Measurements from ENCODE around the gene CLEC2L. TPM values are rescaled to one million over a fixed set of nuclear protein-coding genes. Genes with fewer than 3 reads are reported as not detected.

The CLEC2L gene
- total and polyA plus RNA-seq, 2 experiments from 2014 or later: not detected

- H3K4me3 Mint-ChIP-seq: no peak overlapping the region
- H3K27ac Mint-ChIP-seq: no peak overlapping the region
- Histone ChIP-seq H3K4me3 (no peak overlapping the region), H3K4me2 (no peak overlapping the region), H3K27ac (ENCODE audit: low read depth) (no peak overlapping the region), H3K27me3 (ENCODE audit: insufficient read depth) (no peaks in the 10 kb centered on the region), H3K4me1 (ENCODE audit: insufficient read depth) (no peaks in the 10 kb centered on the region), H3K9me2 (ENCODE audit: insufficient read depth) (no peaks in the 10 kb centered on the region), H3F3A (replicated peaks; ENCODE audit: low read depth) (no peaks in the 10 kb centered on the region), H4K20me1 (replicated peaks; ENCODE audit: insufficient read depth) (no peaks in the 10 kb centered on the region), H2AFZ (no peak overlapping the region), H3K36me3 (ENCODE audit: insufficient read depth) (no peaks in the 10 kb centered on the region), H3K79me2 (replicated peaks; ENCODE audit: insufficient read depth) (no peaks in the 10 kb centered on the region)
- no peaks in the 10 kb centered on the region for H3K36me3 Mint-ChIP-seq (ENCODE audit: low read depth)
- H3K4me1 Mint-ChIP-seq: no peaks in the 10 kb centered on the region
- no peaks in the 10 kb centered on the region for H3K9me3 Mint-ChIP-seq
- H3K27me3 Mint-ChIP-seq (ENCODE audit: insufficient read depth, low read depth, poor library complexity): peaks cover 7% of the 10 kb centered on the region
- no peak for ATAC-seq
- DNase-seq (ENCODE audit: low spot score): no peak
- TF ChIP-seq EZH2 (IDR thresholded peaks at IDR 0.05; ENCODE audit: low read depth, unreplicated experiment) (no peak), EZH2phosphoT487 (IDR thresholded peaks at IDR 0.05; ENCODE audit: unreplicated experiment) (no peak), ZNF114 (CRISPR knock-in tag; IDR thresholded peaks at IDR 0.05) (no peak), REST (IDR thresholded peaks at IDR 0.05; ENCODE audit: unreplicated experiment) (no peak), CTCF (conservative IDR thresholded peaks at IDR 0.05; ENCODE audit: low read depth in 2 of 2) (no peak), CREB1 (CRISPR knock-in tag; IDR thresholded peaks at IDR 0.05; ENCODE audit: low read depth) (no peak)
Measured at GRCh38 chr7:139587535-139587934, 64.0 kb downstream of the CLEC2L start.

- H3K4me1 ChIP-seq (ENCODE audit: insufficient read depth): no peaks in the 10 kb centered on the region
- no peaks in the 10 kb centered on the region for H4K20me1 ChIP-seq (replicated peaks; ENCODE audit: insufficient read depth)
- Mint-ChIP-seq H3K36me3 (ENCODE audit: low read depth) (no peaks in the 10 kb centered on the region), H3K27me3 (ENCODE audit: insufficient read depth, low read depth, poor library complexity) (peaks cover 7% of the 10 kb centered on the region), H3K9me3 (no peaks in the 10 kb centered on the region), H3K4me3 (no peak overlapping the region), H3K27ac (no peak overlapping the region), H3K4me1 (no peaks in the 10 kb centered on the region)
- no peaks in the 10 kb centered on the region for H3K9me2 ChIP-seq (ENCODE audit: insufficient read depth)
- ATAC-seq (peak; percentile 78), DNase-seq (ENCODE audit: low spot score) (no peak)
- no peak overlapping the region for H3K4me2 ChIP-seq
- H3K4me3 ChIP-seq: no peak overlapping the region
- no peaks in the 10 kb centered on the region for H3K36me3 ChIP-seq (ENCODE audit: insufficient read depth)
- H3K79me2 ChIP-seq (replicated peaks; ENCODE audit: insufficient read depth): no peaks in the 10 kb centered on the region
- no peaks in the 10 kb centered on the region for H3F3A ChIP-seq (replicated peaks; ENCODE audit: low read depth)
- no peak overlapping the region for H3K27ac ChIP-seq (ENCODE audit: low read depth)
- H2AFZ ChIP-seq: no peak overlapping the region
- no peaks in the 10 kb centered on the region for H3K27me3 ChIP-seq (ENCODE audit: insufficient read depth)
- TF ChIP-seq EZH2 (IDR thresholded peaks at IDR 0.05; ENCODE audit: low read depth, unreplicated experiment): no peak
- TF ChIP-seq CREB1 (CRISPR knock-in tag; IDR thresholded peaks at IDR 0.05; ENCODE audit: low read depth): no peak
- TF ChIP-seq STAT1 (IDR thresholded peaks at IDR 0.05; ENCODE audit: unreplicated experiment): no peak
- TF ChIP-seq EZH2phosphoT487 (IDR thresholded peaks at IDR 0.05; ENCODE audit: unreplicated experiment): no peak
- TF ChIP-seq ZNF331 (CRISPR knock-in tag; IDR thresholded peaks at IDR 0.05; ENCODE audit: low read depth): no peak
- TF ChIP-seq ZNF114 (CRISPR knock-in tag; IDR thresholded peaks at IDR 0.05): no peak
- TF ChIP-seq ZNF462 (CRISPR knock-in tag; IDR thresholded peaks at IDR 0.05): no peak
Measured at GRCh38 chr7:139588632-139589031, 65.1 kb downstream of the CLEC2L start.

All from GM23338 (cell line).